Right atrium auricular region (tissue), 2 donors: ENCODE results near the gene C10orf120. TPM values are rescaled to one million over a fixed set of nuclear protein-coding genes. Genes with fewer than 3 reads are reported as not detected.
A peak's percentile ranks its signal among the peaks of the same experiment; 100 is the strongest.

Experiments
- DNase-seq: peaks from one replicate; pipeline ENCODE4 v3.0.0-alpha.2; 2019; ENCODE audit warnings: low spot score
- H3K27ac ChIP-seq, 2 donors: fragments of 200-600 bp; sonication (generic); 1 replicate in 1 of 2; 2 replicates in 1 of 2; pipeline ENCODE4 v1.5.1; 2016 to 2019
- H3K27me3 ChIP-seq, 2 donors: fragments of 200-600 bp; sonication (generic); one replicate each; pipeline versions ENCODE4 v1.5.1 to v1.6.0; 2017 to 2019
- H3K36me3 ChIP-seq: fragments of 200-600 bp; sonication (generic); one replicate; pipeline ENCODE4 v1.5.1; 2016
- H3K4me1 ChIP-seq, 2 donors: fragments of 200-600 bp; sonication (generic); one replicate each; pipeline versions ENCODE4 v1.5.1 to v1.6.0; 2017 to 2019
- H3K4me3 ChIP-seq, 2 donors: fragments of 200-600 bp; sonication (generic); 1 replicate in 1 of 2; 2 replicates in 1 of 2; pipeline ENCODE4 v1.5.1; 2017 to 2019; ENCODE audit warnings: mild to moderate bottlenecking in 1 of 2, moderate library complexity in 1 of 2
- H3K9me3 ChIP-seq, 2 donors: fragments of 200-600 bp; sonication (generic); one replicate each; pipeline ENCODE4 v1.5.1; 2019
- CTCF ChIP-seq, 2 donors: fragments of 200-600 bp; sonication (generic); IDR thresholded peaks; one replicate each; pipeline ENCODE4 v1.5.1; 2019; ENCODE audit warnings: antibody characterized with exemption in 2 of 2
- total RNA-seq, 2 donors: library from RNA; depleted of rRNA; stranded (reverse); fragments of >200 nt; gene quantifications; one replicate each; pipeline ENCODE4 v1.1.0, GENCODE V29; 2016

C10orf120 gene
- total RNA-seq, 2 donors from 2014 or later, result not detected

GRCh38 chr10:122709971-122710370 lies 10.3 kb upstream of the C10orf120 start:
- Histone ChIP-seq H3K36me3 (no peaks in the 10 kb centered on the region), H3K4me3 (no peak overlapping the region), H3K4me1 (no peaks in the 10 kb centered on the region), H3K27ac (no peak overlapping the region), H3K27me3 (no peaks in the 10 kb centered on the region), H3K9me3 (no peaks in the 10 kb centered on the region)
- no peak for TF ChIP-seq CTCF (IDR thresholded peaks at IDR 0.05)
- no peak for DNase-seq

GRCh38 chr10:122707535-122707934 lies 7.9 kb upstream of the C10orf120 start:
- no peak overlapping the region for H3K4me3 ChIP-seq
- no peaks in the 10 kb centered on the region for H3K36me3 ChIP-seq
- DNase-seq, result no peak
- no peaks in the 10 kb centered on the region for H3K27me3 ChIP-seq
- H3K9me3 ChIP-seq, result no peaks in the 10 kb centered on the region
- no peak overlapping the region for H3K27ac ChIP-seq
- no peak for TF ChIP-seq CTCF (IDR thresholded peaks at IDR 0.05)
- H3K4me1 ChIP-seq, result no peaks in the 10 kb centered on the region

GRCh38 chr10:122706947-122707346 lies 7.3 kb upstream of the C10orf120 start:
- Histone ChIP-seq H3K27ac (no peak overlapping the region), H3K9me3 (no peaks in the 10 kb centered on the region), H3K36me3 (no peaks in the 10 kb centered on the region), H3K27me3 (no peaks in the 10 kb centered on the region), H3K4me3 (no peak overlapping the region), H3K4me1 (no peaks in the 10 kb centered on the region)
- TF ChIP-seq CTCF (IDR thresholded peaks at IDR 0.05), result no peak
- DNase-seq, result no peak

- no peaks in the 10 kb centered on the region for H3K9me3 ChIP-seq
- DNase-seq, result no peak
- no peak overlapping the region for H3K4me3 ChIP-seq
- H3K4me1 ChIP-seq, result no peaks in the 10 kb centered on the region
- H3K27ac ChIP-seq, result no peak overlapping the region
- TF ChIP-seq CTCF (IDR thresholded peaks at IDR 0.05), result no peak
- no peaks in the 10 kb centered on the region for H3K27me3 ChIP-seq
- H3K36me3 ChIP-seq, result no peaks in the 10 kb centered on the region
Measured at GRCh38 chr10:122706467-122706866, 6.8 kb upstream of the C10orf120 start.

GRCh38 chr10:122703483-122704448 lies 4.1 kb upstream of the C10orf120 start:
- peak; percentile 83 for DNase-seq
- H3K4me1 ChIP-seq, result no peaks in the 10 kb centered on the region
- TF ChIP-seq CTCF (IDR thresholded peaks at IDR 0.05), result peak; percentile 76 to 88
- H3K4me3 ChIP-seq, result no peak overlapping the region
- no peaks in the 10 kb centered on the region for H3K36me3 ChIP-seq
- no peak overlapping the region for H3K27ac ChIP-seq
- H3K27me3 ChIP-seq, result no peaks in the 10 kb centered on the region
- H3K9me3 ChIP-seq, result no peaks in the 10 kb centered on the region
